ENCODE data around the gene DACT1.

The DACT1 gene

DNA sequence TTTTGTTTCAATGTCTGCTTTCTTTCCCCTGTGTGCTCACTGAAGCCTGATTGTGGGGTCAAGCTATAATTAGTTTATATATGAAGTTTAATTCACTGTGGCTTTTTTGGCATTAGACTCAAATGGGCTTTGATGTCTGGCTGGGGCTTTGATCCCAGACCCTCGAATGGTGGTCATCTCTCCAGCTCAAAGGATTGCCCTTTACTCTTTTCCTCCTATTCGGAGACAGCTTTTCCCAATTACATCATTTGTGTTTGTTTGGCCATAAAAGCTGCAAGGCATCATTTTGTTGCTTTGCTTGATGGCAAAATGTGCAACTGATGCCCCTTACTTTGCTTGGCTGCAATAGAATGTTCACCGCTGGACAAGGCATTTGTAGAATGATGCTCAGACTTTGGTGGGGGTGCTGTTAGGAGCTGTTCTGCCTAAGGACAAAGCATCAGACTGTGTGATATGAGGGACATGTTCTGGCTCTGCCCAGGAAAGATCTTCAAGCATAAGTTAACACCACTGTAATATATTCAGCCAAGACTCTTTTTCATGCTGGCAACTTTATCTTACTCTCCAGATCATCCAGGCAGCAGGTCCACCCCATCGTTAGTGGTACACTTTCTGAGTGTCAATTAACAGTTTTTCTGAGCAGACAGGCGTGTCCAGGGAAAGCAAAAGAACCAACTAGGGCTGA, 3.2 kb upstream of the DACT1 start:
- TF ChIP-seq, protein P1, sequence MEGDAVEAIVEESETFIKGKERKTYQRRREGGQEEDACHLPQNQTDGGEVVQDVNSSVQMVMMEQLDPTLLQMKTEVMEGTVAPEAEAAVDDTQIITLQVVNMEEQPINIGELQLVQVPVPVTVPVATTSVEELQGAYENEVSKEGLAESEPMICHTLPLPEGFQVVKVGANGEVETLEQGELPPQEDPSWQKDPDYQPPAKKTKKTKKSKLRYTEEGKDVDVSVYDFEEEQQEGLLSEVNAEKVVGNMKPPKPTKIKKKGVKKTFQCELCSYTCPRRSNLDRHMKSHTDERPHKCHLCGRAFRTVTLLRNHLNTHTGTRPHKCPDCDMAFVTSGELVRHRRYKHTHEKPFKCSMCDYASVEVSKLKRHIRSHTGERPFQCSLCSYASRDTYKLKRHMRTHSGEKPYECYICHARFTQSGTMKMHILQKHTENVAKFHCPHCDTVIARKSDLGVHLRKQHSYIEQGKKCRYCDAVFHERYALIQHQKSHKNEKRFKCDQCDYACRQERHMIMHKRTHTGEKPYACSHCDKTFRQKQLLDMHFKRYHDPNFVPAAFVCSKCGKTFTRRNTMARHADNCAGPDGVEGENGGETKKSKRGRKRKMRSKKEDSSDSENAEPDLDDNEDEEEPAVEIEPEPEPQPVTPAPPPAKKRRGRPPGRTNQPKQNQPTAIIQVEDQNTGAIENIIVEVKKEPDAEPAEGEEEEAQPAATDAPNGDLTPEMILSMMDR (IDR thresholded peaks at IDR 0.05; ENCODE audit: low read depth, low read length), result no peak
- H3K4me3 ChIP-seq (ENCODE audit: low read depth, low read length), result no peak overlapping the region
- in situ Hi-C loops (cut with HindIII; ENCODE audit: low sequenced_read_pairs), result no loop called here
- DNase-seq (ENCODE audit: low read depth, low spot score), result no peak

GRCh38 chr14:58635091-58635830, 2.5 kb upstream of the DACT1 start:
- no peak for DNase-seq (ENCODE audit: low read depth, low spot score)
- in situ Hi-C loops (cut with HindIII; ENCODE audit: low sequenced_read_pairs), result no loop called here
- TF ChIP-seq, protein P1 (IDR thresholded peaks at IDR 0.05; ENCODE audit: low read depth, low read length), result no peak
- no peak overlapping the region for H3K4me3 ChIP-seq (ENCODE audit: low read depth, low read length)

GRCh38 chr14:58636129-58636528, 1.6 kb upstream of the DACT1 start:
- DNase-seq (ENCODE audit: low read depth, low spot score), result no peak
- in situ Hi-C loops (cut with HindIII; ENCODE audit: low sequenced_read_pairs), result no loop called here
- no peak overlapping the region for H3K4me3 ChIP-seq (ENCODE audit: low read depth, low read length)
- TF ChIP-seq, protein P1 (IDR thresholded peaks at IDR 0.05; ENCODE audit: low read depth, low read length), result no peak

DNA sequence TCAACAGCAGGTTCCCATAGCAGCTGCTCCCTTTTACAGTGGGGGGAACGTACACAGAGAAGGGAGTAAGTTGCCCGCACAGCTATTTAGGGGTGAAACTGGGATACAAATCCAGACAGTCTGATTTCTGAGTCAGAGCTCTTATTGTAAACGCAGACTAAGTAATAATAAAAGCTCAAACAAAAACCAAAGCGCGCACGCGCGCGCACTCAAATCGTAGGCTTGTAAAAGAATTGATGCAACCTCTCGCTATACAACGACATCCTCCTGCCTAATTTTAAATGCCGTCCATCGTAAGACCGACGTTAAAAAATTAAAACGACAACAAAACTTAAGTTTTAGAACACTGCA, 747 bp upstream of the DACT1 start:
- TF ChIP-seq, protein P1 (IDR thresholded peaks at IDR 0.05; ENCODE audit: low read depth, low read length), result no peak
- in situ Hi-C loops (cut with HindIII; ENCODE audit: low sequenced_read_pairs), result no loop called here
- DNase-seq (ENCODE audit: low read depth, low spot score), result peak; percentile 95
- H3K4me3 ChIP-seq (ENCODE audit: low read depth, low read length), result peak overlapping the region; percentile 78

DNA sequence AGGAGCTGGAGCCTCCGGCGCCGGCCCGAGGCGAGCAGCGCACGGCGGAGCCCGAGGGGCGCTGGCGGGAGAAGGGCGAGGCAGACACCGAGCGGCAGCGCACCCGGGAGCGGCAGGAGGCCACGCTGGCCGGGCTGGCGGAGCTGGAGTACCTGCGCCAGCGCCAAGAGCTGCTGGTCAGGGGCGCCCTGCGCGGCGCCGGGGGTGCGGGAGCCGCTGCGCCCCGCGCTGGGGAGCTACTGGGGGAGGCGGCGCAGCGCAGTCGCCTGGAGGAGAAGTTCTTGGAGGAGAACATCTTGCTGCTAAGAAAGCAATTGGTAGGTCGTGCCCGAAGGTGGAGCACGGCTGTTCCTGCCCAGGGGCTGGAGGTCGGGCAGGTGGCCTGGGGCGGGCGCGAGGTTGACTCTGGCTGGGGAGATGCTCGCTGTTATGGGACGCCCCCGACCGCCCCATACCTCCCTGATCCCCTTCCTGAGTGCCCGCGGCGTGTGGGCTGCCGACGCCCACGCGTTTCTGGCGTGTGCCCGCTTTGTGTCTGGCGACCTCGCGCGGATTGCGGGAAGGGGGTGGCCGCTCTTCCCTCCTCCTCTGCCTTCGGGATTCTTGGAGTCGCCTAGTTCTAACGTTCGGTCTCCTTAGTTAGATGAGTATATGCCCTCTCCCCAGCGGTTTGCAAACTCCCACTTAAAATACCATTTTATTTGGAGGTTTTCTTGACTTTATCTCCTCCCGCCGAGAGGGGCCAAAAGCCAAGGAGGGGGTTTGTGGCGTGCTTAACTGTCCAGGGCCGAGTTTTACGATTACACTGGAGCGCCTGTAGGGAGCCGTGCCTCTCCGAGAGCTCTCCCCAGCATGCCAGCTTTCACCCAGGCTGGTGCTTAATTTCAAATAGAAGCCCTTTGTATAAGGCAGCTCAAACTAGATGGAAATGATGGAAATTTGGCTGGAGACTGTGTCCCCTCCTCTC, 752 bp downstream of the DACT1 start:
- in situ Hi-C loops (cut with HindIII; ENCODE audit: low sequenced_read_pairs), result no loop called here
- TF ChIP-seq, protein P1 (IDR thresholded peaks at IDR 0.05; ENCODE audit: low read depth, low read length), result no peak
- peak overlapping the region; percentile 78 for H3K4me3 ChIP-seq (ENCODE audit: low read depth, low read length)
- peak; percentile 39 for DNase-seq (ENCODE audit: low read depth, low spot score)

GRCh38 chr14:58639198-58639565, 1.4 kb downstream of the DACT1 start:
- no peak for DNase-seq (ENCODE audit: low read depth, low spot score)
- TF ChIP-seq, protein P1 (IDR thresholded peaks at IDR 0.05; ENCODE audit: low read depth, low read length), result no peak
- H3K4me3 ChIP-seq (ENCODE audit: low read depth, low read length), result peak overlapping the region; percentile 78
- in situ Hi-C loops (cut with HindIII; ENCODE audit: low sequenced_read_pairs), result no loop called here

All from astrocyte of the spinal cord (primary cell).